ENCODE data around the gene PEX5L.

- TF ChIP-seq, protein P1, sequence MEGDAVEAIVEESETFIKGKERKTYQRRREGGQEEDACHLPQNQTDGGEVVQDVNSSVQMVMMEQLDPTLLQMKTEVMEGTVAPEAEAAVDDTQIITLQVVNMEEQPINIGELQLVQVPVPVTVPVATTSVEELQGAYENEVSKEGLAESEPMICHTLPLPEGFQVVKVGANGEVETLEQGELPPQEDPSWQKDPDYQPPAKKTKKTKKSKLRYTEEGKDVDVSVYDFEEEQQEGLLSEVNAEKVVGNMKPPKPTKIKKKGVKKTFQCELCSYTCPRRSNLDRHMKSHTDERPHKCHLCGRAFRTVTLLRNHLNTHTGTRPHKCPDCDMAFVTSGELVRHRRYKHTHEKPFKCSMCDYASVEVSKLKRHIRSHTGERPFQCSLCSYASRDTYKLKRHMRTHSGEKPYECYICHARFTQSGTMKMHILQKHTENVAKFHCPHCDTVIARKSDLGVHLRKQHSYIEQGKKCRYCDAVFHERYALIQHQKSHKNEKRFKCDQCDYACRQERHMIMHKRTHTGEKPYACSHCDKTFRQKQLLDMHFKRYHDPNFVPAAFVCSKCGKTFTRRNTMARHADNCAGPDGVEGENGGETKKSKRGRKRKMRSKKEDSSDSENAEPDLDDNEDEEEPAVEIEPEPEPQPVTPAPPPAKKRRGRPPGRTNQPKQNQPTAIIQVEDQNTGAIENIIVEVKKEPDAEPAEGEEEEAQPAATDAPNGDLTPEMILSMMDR (conservative IDR thresholded peaks at IDR 0.05 in 1 of 2, IDR thresholded peaks at IDR 0.05 in 1 of 2; ENCODE audit: low read depth in 1 of 2, low read length in 2 of 2): no peak
- TF ChIP-seq EZH2 (IDR thresholded peaks at IDR 0.05; ENCODE audit: low read length, missing control alignments): no peak
These were observed 154.4 kb downstream of the PEX5L start for GRCh38 chr3:179882292-179882691.

All from fibroblast of lung (primary cell).